ENCODE measurements around the gene PKP4.

- TF ChIP-seq CTCF (conservative IDR thresholded peaks at IDR 0.05) (no peak), ZFX (IDR thresholded peaks at IDR 0.05) (no peak)
Measured at GRCh38 chr2:158659483-158659882, 202.7 kb downstream of the PKP4 start.
